ENCODE results near the gene MT1A.

MT1A gene

GRCh38 chr16:56637814-56638750 lies at the start of gene MT1A:
Gene MT1A (plus strand): TSS chr16:56638666. CDS start chr16:56638739, 73 bp downstream.
- no peak for DNase-seq

- no peak for DNase-seq
Measured at GRCh38 chr16:56588781-56589140, 49.7 kb upstream of the MT1A start.

- no peak for DNase-seq
Measured at GRCh38 chr16:56589141-56590039, 49.1 kb upstream of the MT1A start, which contains the start of gene MT3. Gene MT3 (plus strand): TSS chr16:56589528. CDS start chr16:56589591, 63 bp downstream.

DNA sequence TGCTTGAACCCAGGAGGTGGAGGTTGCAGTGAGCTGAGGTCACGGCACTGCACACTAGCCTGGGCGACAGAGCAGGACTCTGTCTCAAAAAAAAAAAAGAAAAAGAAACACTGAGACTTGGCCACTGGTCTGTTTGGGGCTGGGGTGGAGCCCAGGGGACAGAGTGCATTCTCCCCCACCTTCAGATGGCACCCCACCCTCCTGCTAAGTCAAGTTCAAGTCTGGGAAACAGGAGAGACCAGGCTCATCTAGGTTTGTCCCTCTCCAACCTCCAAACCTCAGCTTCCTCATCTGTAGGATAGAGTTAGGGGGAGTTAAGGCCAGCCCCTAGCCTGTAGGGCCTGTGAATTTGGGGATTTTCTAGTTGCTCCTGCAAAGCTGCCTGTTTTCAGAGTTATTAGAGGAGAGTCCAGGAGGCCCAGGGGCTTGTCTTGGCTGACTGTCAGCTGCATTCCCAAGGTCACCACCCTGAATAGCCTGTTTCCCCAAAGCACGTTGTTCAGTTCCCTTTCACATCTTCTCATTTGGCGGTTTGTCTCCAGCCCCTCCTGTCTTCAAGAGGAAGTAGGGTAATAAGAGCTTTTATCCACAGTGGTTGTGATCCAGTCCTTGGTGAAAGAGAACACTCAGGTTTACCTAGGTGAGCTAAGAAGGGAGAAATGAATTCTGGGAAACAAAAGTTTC lies 46.9 kb upstream of the MT1A start:
- DNase-seq: no peak

- no peak for DNase-seq
Measured at GRCh38 chr16:56593573-56594291, 44.7 kb upstream of the MT1A start.

- no peak for DNase-seq
Measured at GRCh38 chr16:56594292-56594619, 44.2 kb upstream of the MT1A start.

DNA sequence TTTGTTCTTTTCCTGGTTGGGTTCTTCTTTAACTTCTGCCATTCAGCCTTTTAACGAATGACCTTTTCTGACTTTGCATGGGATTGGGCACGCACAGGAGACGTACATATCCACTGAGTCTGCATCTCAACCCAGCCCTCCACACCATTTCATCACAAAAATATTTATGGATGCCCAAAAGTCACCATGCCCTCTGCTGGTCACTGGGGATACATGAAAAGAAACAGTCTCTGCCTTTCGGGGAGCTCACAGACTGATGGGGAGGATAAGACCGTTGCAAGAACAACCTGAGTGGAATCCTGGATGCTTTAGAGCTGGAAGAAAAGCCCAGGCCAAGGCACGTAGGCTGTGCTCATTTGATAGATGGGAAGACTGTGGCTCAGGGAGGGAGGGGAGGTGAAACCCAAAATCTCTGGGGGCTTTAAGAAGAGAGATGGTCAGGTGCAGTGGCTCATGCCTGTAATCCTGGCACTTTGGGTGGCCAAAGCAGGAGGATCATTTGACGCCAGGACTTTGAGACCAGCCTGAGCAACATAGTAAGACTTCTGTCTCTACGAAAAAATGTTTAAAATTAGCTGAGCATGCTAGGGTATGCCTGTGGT lies 38.0 kb upstream of the MT1A start:
- DNase-seq: peak; percentile 60

- DNase-seq: no peak
Measured at GRCh38 chr16:56601325-56601724, 37.1 kb upstream of the MT1A start.

GRCh38 chr16:56603589-56603988 lies 34.9 kb upstream of the MT1A start:
- no peak for DNase-seq

DNA sequence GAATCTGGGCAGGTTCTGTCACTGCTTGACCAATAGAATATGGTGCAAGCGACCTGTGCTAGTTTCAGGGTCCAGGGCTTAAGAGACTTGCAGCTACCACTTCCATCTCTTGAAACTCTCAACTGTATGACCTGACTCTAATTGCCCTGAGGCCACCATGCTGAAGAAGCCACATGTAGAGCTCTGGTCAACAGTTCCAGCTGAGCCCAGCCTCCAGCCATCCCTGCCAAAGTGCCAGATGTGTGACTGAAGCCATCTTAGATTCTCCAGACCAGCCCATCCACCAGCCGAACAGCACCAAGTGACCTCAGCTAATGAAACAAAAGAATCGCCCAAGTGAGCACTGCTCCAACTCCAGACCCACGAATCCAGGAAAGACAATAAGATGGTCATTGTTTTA lies 33.5 kb upstream of the MT1A start:
- no peak for DNase-seq

GRCh38 chr16:56605475-56605874 lies 33.0 kb upstream of the MT1A start:
- DNase-seq: no peak

- DNase-seq: no peak
Measured at GRCh38 chr16:56606071-56606475, 32.4 kb upstream of the MT1A start.

GRCh38 chr16:56606476-56607108 lies 31.9 kb upstream of the MT1A start:
- no peak for DNase-seq

DNA sequence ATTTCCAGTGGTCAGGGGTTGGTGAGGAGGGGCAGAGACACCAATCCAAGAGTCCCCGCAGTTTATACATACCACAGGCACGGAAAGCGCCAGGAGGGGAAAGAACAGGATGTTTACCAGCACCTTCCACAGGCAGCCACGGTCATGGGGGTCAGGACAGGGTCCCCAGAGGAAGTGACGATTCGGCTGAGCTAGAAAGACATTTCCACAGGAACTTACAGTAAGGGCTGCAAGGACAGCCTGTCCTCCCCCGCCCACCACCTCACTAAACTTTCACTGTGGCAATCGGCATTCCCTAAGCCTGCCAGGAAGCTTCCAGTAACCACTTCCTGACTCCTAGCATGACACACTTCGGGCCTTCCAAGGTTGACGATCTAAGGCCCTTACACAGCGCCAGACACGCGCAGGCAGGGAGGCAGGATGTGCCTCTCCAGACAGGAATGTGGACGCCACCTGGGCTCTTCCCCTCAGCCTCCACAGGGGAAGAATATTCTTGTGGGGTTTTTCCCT lies 31.3 kb upstream of the MT1A start:
- no peak for DNase-seq

GRCh38 chr16:56607675-56608042 lies 30.8 kb upstream of the MT1A start:
- no peak for DNase-seq

DNA sequence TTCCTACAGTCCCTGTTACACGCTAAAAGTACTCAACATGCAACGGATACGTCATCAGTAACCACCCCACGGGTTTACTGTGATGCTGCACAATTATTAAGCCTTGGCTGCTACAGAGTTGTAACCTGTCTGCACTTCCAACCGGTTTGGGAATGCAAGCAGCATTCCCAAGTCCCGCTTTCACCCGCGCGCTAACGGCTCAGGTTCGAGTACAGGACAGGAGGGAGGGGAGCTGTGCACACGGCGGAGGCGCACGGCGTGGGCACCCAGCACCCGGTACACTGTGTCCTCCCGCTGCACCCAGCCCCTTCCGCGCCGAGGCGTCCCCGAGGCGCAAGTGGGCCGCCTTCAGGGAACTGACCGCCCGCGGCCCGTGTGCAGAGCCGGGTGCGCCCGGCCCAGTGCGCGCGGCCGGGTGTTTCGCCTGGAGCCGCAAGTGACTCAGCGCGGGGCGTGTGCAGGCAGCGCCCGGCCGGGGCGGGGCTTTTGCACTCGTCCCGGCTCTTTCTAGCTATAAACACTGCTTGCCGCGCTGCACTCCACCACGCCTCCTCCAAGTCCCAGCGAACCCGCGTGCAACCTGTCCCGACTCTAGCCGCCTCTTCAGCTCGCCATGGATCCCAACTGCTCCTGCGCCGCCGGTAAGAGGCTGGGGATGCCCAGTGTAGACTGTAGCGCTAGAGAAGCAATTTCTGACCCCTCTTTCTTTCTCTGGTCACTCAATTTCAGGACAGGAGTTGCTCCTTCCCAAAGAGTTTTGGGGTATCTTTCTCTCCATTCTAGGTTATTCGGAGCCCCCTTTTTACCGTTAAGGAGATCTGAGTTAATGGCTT lies 30.2 kb upstream of the MT1A start, which contains the start of gene MT2A:
Gene MT2A (plus strand): TSS at position 542 of the 833 bp plus-strand sequence. CDS start 72 bp downstream, at position 614.
- DNase-seq: peak; percentile 85

GRCh38 chr16:56608876-56609462 lies 29.5 kb upstream of the MT1A start:
- DNase-seq: no peak

GRCh38 chr16:56609463-56609921 lies 29.0 kb upstream of the MT1A start:
- peak; percentile 81 for DNase-seq

DNA sequence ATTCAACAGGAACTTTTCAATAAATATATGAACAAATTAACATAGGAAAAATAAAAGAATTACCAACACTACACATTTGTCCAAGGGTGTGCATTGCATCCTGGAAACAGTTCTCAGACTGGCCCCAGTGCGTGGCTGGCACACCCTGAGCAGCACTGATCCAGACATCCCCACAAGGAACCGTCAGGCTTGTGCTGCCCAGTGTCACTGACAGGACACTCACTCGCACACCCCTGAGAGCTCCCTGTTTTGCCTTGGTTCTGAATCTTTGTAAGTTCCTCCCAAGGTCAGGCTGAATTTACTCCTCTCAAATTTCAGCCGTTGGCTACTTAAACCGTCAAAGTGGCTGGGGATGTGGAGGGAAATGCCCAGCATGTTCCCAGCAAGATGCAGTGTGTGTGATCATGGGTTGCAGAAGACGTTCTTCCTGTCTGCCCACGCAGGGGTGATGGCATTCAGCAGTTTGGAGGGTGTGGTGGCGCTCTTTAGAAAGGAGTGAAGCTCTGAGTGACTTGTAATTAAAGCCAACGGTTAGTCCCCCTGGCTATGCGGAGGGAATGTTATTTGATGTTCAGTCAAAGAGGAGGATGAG lies 28.4 kb upstream of the MT1A start:
- peak; percentile 76 for DNase-seq

Data from CD4-positive, alpha-beta T cell treated with Interleukin-21 for 1 hour (primary cell).